CD14-positive monocyte (primary cell): Measurements from ENCODE around the gene TMEM129. TPM values are rescaled to one million over a fixed set of nuclear protein-coding genes. Genes with fewer than 3 reads are reported as not detected.
A peak's percentile ranks its signal among the peaks of the same experiment; 100 is the strongest.

ENCODE experiments used
- DNase-seq, 3 donors: peaks; one replicate each; pipeline ENCODE4 v3.0.0-alpha.2; 2011 to 2022
- H2AFZ ChIP-seq: 2 replicates; pipeline ENCODE4 v1.6.0; 2012; ENCODE audit warnings: mild to moderate bottlenecking, low read depth, low read length, inconsistent platforms; ENCODE audit not compliant: insufficient read depth, poor library complexity, severe bottlenecking
- H3K27ac ChIP-seq, 2 donors: 1 replicate in 1 of 2; 2 replicates in 1 of 2; pipeline ENCODE4 v1.5.1; 2012 to 2013; ENCODE audit warnings: low read length in 2 of 2, control low read depth in 1 of 2, inconsistent platforms in 1 of 2, low read depth in 1 of 2, mild to moderate bottlenecking in 1 of 2
- H3K27me3 ChIP-seq, 2 donors: one replicate each; pipeline versions ENCODE4 v1.6.0 to v1.6.1; 2011 to 2013; ENCODE audit warnings: low read length in 2 of 2; ENCODE audit not compliant: control insufficient read depth in 2 of 2, insufficient read depth in 2 of 2
- H3K36me3 ChIP-seq, 2 donors: replicated peaks in 1 of 2; 1 replicate in 1 of 2; 2 replicates in 1 of 2; pipeline versions ENCODE4 v1.5.1 to v1.6.1; 2012 to 2013; ENCODE audit warnings: low read length in 2 of 2, control low read depth in 1 of 2, inconsistent platforms in 1 of 2, mild to moderate bottlenecking in 1 of 2; ENCODE audit not compliant: insufficient read depth in 2 of 2, control insufficient read depth in 1 of 2
- H3K4me1 ChIP-seq, 2 donors: 1 replicate in 1 of 2; 2 replicates in 1 of 2; pipeline versions ENCODE4 v1.5.1 to v1.6.1; 2012 to 2013; ENCODE audit warnings: low read length in 2 of 2, control low read depth in 1 of 2, inconsistent platforms in 1 of 2, mild to moderate bottlenecking in 1 of 2, moderate library complexity in 1 of 2; ENCODE audit not compliant: insufficient read depth in 2 of 2, control insufficient read depth in 1 of 2
- H3K4me2 ChIP-seq: replicated peaks from 2 replicates; pipeline ENCODE3; 2012; ENCODE audit warnings: low read length, moderate library complexity, mild to moderate bottlenecking; ENCODE audit not compliant: poor library complexity, severe bottlenecking; ENCODE audit errors: extremely low read depth
- H3K4me3 ChIP-seq, 3 experiments: fragments of 200-600 bp in 1 of 3; sonication (generic) in 1 of 3; replicated peaks in 1 of 3; 1 replicate in 2 of 3; 2 replicates in 1 of 3; pipeline ENCODE4 v1.5.1; 2011 to 2013; ENCODE audit warnings: low read length in 3 of 3, mild to moderate bottlenecking in 3 of 3, control low read depth in 2 of 3, low read depth in 2 of 3, inconsistent platforms in 1 of 3, moderate library complexity in 1 of 3
- H3K79me2 ChIP-seq: 2 replicates; pipeline ENCODE4 v1.6.0; 2012; ENCODE audit warnings: mild to moderate bottlenecking, control low read depth, inconsistent platforms, low read length, moderate library complexity; ENCODE audit not compliant: insufficient read depth
- H3K9ac ChIP-seq: 2 replicates; pipeline ENCODE4 v1.6.0; 2017; ENCODE audit warnings: low read length, mild to moderate bottlenecking; ENCODE audit not compliant: insufficient read depth, poor library complexity, severe bottlenecking
- H3K9me3 ChIP-seq, 2 donors: replicated peaks in 1 of 2; 1 replicate in 1 of 2; 2 replicates in 1 of 2; pipeline versions ENCODE4 v1.5.1 to v1.6.1; 2012 to 2013; ENCODE audit warnings: low read length in 2 of 2, control low read depth in 1 of 2; ENCODE audit not compliant: control insufficient read depth in 1 of 2, insufficient read depth in 1 of 2
- H4K20me1 ChIP-seq: 2 replicates; pipeline ENCODE4 v1.6.0; 2012; ENCODE audit warnings: mild to moderate bottlenecking, low read length, control low read depth, moderate library complexity; ENCODE audit not compliant: insufficient read depth
- H3K27ac Mint-ChIP-seq, 7 donors: one replicate each; pipeline ENCODE4 v1.8.0; 2020; ENCODE audit warnings: mild to moderate bottlenecking in 7 of 7, mixed read lengths in 7 of 7, moderate library complexity in 6 of 7, inconsistent platforms in 2 of 7
- H3K27me3 Mint-ChIP-seq, 3 donors: one replicate each; pipeline ENCODE4 v1.8.0; 2021 to 2022; ENCODE audit warnings: low read depth in 3 of 3, mild to moderate bottlenecking in 3 of 3, mixed read lengths in 3 of 3, moderate library complexity in 3 of 3, inconsistent platforms in 1 of 3
- H3K36me3 Mint-ChIP-seq, 2 donors: one replicate each; pipeline ENCODE4 v1.8.0; 2020; ENCODE audit warnings: mixed read lengths in 2 of 2, inconsistent platforms in 1 of 2, mild to moderate bottlenecking in 1 of 2
- H3K4me1 Mint-ChIP-seq: one replicate; pipeline ENCODE4 v1.8.0; 2020; ENCODE audit warnings: mild to moderate bottlenecking, mixed read lengths
- H3K4me3 Mint-ChIP-seq, 2 donors: one replicate each; pipeline ENCODE4 v1.8.0; 2020; ENCODE audit warnings: mild to moderate bottlenecking in 2 of 2, mixed read lengths in 2 of 2, moderate library complexity in 1 of 2
- H3K9me3 Mint-ChIP-seq, 7 donors: one replicate each; pipeline ENCODE4 v1.8.0; 2020 to 2022; ENCODE audit warnings: mixed read lengths in 7 of 7, mild to moderate bottlenecking in 6 of 7, moderate library complexity in 6 of 7, inconsistent platforms in 2 of 7
- CTCF ChIP-seq: fragments of 200-600 bp; IDR thresholded peaks from one replicate; pipeline ENCODE4 v1.8.0; 2022; ENCODE audit warnings: antibody characterized with exemption, mild to moderate bottlenecking
- WGBS: methylation state at CpG from one replicate; pipeline ENCODE4 v1.1.5; 2013; ENCODE audit warnings: missing lambda C conversion rate; ENCODE audit not compliant: insufficient coverage; 5-methylcytosine and 5-hydroxymethylcytosine counted together
- intact Hi-C, 2 donors: fragments of 100-400 bp; cut with micrococcal nuclease; formaldehyde crosslinking; loops; one replicate each; pipeline versions ENCODE4 v1.15.0 to v1.15.1; 2023
- polyA plus RNA-seq, 3 donors: library from polyadenylated mRNA; depleted of rRNA in 1 of 3; unstranded in 2 of 3; stranded (reverse) in 1 of 3; fragments of 300-500 nt in 2 of 3; fragments of >200 nt in 1 of 3; fragmentation: Illumina TruSeq in 2 of 3; gene quantifications; 1 replicate in 2 of 3; 2 replicates in 1 of 3; pipeline ENCODE4 v1.2.3, GENCODE V29; 2012 to 2021

The TMEM129 gene
- polyA plus RNA-seq, 3 donors, result 22.4 to 40.2 (median 24.1) TPM

DNA sequence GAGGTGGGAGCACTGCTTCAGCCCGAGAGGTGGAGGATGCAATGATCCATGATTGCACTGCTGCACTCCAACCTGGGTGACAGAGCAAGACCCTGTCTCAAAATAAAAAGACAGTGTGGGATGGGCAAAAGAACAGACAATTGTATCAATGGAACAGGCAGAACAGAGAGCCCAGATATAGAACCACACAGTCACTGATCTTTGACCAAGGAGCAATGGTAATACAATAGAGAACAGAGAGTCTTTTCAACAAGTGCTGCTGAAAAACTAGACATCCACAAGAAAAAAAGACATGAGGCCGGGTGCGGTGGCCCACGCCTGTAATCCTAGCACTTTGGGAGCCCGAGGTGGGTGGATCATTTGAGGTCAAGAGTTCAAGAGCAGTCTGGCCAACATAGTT, 42.9 kb downstream of the TMEM129 start:
- peaks cover 0 to 6% (median 5%) of the 10 kb centered on the region in 3 donors for H3K27me3 Mint-ChIP-seq
- DNase-seq, result no peak
- 100% methylated on average over 1 of the region's 5 CpGs for WGBS
- Histone ChIP-seq H4K20me1 (no peaks in the 10 kb centered on the region), H2AFZ (no peak overlapping the region), H3K9ac (no peak overlapping the region), H3K36me3 (no peaks in the 10 kb centered on the region), H3K4me2 (no peak overlapping the region), H3K79me2 (no peaks in the 10 kb centered on the region), H3K27me3 (no peaks in the 10 kb centered on the region), H3K9me3 (no peaks in the 10 kb centered on the region), H3K4me1 (peaks cover 11 to 13% of the 10 kb centered on the region in 2 donors), H3K4me3 (no peak overlapping the region), H3K27ac (no peak overlapping the region)
- TF ChIP-seq CTCF, result no peak
- H3K27ac Mint-ChIP-seq, result no peak overlapping the region
- peaks cover 0 to 1% (median 0%) of the 10 kb centered on the region in 7 donors for H3K9me3 Mint-ChIP-seq
- intact Hi-C loops, result no loop called here
- no peaks in the 10 kb centered on the region for H3K36me3 Mint-ChIP-seq
- H3K4me1 Mint-ChIP-seq, result peaks cover 20% of the 10 kb centered on the region
- no peak overlapping the region for H3K4me3 Mint-ChIP-seq

- Histone ChIP-seq H3K9ac (no peak overlapping the region), H3K79me2 (no peaks in the 10 kb centered on the region), H3K36me3 (no peaks in the 10 kb centered on the region), H3K27ac (no peak overlapping the region), H3K4me1 (peaks cover 4 to 7% of the 10 kb centered on the region in 2 donors), H3K4me2 (no peak overlapping the region), H4K20me1 (no peaks in the 10 kb centered on the region), H3K9me3 (no peaks in the 10 kb centered on the region), H3K27me3 (no peaks in the 10 kb centered on the region), H2AFZ (no peak overlapping the region), H3K4me3 (no peak overlapping the region)
- no peak for TF ChIP-seq CTCF
- Mint-ChIP-seq H3K27me3 (peaks cover 0 to 6% (median 4%) of the 10 kb centered on the region in 3 donors), H3K4me1 (peaks cover 11% of the 10 kb centered on the region), H3K27ac (peak overlapping the region in 5 of 7 donors; percentile 22 to 83 (median 54)), H3K36me3 (no peaks in the 10 kb centered on the region), H3K4me3 (no peak overlapping the region), H3K9me3 (peaks cover 0 to 1% (median 0%) of the 10 kb centered on the region in 7 donors)
- WGBS, result 64% methylated on average over 21 of the region's 25 CpGs
- peak in 2 of 3 donors; percentile 11 to 42 for DNase-seq
- intact Hi-C loops, result no loop called here
Observed at GRCh38 chr4:1676605-1677525, 44.3 kb downstream of the TMEM129 start.
